ENCODE data around the gene ARMC9.
A peak's percentile ranks its signal among the peaks of the same experiment; 100 is the strongest.
"Not testable (repeated sequence)": the region's sequence is repeated elsewhere in the genome, so short reads cannot be mapped to it uniquely, and the experiment has no call there.

The ARMC9 gene, protein sequence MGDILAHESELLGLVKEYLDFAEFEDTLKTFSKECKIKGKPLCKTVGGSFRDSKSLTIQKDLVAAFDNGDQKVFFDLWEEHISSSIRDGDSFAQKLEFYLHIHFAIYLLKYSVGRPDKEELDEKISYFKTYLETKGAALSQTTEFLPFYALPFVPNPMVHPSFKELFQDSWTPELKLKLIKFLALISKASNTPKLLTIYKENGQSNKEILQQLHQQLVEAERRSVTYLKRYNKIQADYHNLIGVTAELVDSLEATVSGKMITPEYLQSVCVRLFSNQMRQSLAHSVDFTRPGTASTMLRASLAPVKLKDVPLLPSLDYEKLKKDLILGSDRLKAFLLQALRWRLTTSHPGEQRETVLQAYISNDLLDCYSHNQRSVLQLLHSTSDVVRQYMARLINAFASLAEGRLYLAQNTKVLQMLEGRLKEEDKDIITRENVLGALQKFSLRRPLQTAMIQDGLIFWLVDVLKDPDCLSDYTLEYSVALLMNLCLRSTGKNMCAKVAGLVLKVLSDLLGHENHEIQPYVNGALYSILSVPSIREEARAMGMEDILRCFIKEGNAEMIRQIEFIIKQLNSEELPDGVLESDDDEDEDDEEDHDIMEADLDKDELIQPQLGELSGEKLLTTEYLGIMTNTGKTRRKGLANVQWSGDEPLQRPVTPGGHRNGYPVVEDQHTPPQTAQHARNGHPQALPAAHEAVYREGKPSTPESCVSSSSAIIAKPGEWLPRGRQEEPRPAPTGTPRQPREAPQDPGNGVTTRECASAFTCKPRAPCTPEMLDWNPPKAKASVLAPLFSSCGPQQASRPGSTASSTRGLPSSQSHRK

DNA sequence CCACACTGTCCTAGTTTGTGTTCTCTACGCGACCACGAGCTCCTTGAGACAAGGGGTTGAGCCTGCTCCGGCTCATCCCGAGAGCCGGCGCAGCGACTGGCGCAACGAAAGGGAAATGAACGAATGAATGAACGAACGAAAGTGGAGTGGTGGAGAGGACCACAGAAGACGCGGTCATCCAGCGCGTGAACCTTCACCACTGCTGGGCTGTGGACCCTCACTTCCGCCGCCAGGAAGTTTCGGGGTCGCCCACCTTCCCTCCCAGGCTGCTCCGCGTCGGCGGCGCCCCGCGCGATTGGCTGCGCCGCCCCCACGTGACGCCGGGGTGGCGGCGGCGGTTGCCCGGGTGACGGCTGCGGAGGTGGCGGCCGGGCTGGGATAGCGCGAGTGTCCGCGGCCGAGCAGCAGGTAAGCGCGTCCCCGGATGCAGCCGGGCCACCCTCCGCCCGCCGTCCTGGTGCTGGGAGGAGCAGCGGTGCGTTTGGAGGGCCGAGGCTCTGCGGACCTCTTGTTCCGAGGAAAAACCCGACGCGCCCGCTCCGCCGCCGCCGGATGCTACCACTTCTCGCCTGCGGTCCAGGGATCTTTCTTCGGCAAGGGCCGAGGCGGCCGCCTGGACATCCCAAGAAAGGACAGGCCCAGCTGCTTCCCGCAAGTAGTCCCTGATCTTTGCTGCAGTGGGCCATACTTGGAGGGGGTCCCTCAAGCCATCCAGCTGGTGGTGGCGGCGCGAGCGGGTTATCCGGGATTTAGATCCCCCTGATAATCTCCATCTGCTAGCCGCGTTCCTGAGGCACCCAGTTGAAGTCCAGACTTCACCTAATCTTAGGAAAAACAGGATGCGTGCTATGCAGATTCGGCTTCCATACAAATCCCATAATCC lies at the start of gene ARMC9:
Gene ARMC9, plus strand, starts transcription at position 341 of the 883 bp plus-strand sequence. CDS start 7,608 bp downstream, outside the sequence.
- DNase-seq: peak; percentile 48

DNA sequence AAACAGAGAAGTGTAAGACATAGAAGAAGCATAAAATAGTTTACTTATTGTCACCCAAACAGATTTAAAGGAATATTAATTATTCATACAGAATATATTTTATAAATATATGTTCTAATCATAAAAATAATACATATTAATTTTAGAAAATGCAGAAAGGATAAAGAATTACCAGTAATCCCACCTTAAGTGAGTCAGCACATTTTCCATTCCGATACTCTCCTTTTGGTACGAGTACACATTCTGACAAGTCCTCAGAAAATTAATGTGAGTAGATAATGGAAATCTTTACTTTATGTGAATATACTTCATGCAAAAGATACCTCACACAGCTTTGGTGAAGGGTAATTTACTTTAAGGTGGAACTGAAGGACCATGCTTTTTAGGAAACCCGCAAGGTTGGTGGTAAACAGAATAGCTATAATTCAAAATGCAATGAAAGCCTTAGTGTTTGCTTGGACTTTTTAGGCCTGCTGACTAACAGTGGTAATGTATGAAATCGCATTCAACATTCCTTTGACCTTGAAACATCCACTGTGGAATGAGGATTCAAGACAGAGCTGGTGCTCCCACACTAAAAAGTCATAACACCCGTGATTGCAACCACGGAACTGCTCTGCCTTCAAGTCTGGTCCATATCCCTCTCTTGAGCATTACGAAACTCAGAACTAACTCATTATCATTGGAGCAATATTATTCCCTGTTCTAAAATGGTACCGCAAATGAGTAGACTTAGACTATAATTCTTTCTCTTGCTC lies 45.5 kb upstream of the ARMC9 start:
- DNase-seq: no peak

DNA sequence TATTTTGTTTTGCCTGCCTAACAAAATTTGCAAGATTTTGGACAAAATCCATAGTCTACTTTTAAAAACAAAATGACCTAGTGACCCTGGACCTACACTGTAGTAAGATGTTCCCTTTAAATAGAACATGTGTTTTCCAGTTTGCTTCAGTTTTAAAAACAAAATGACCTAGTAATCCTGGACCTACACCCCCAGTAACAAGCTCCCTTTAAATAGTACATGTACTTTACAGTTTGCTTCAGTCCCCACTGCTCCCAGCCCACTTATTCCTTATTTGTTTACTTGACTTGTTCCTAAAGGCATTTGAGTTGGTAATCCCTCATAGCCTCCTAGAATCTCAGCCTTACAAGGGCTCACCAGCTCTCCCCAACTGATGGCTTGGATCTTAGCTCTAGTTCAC lies 39.1 kb upstream of the ARMC9 start:
- no peak for DNase-seq

DNA sequence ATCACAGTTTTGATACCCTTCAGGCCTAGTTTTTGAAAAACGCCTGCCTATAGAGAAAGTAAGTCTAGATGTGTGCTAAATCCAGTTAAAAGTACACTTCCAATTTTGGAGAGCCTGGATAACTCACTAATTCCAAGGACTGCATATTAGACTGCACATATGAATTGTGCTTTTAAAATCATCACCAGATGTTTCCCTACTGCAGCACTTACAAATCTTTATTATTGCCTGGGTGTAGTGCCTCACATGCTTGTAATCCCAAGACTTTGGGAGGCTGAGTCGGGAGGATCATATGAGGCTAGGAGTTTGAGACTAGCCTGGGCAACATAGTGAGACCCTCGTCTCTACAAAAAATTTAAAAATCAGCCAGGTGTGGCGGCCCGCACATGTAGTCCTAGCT lies 37.7 kb upstream of the ARMC9 start:
- DNase-seq: no peak

DNA sequence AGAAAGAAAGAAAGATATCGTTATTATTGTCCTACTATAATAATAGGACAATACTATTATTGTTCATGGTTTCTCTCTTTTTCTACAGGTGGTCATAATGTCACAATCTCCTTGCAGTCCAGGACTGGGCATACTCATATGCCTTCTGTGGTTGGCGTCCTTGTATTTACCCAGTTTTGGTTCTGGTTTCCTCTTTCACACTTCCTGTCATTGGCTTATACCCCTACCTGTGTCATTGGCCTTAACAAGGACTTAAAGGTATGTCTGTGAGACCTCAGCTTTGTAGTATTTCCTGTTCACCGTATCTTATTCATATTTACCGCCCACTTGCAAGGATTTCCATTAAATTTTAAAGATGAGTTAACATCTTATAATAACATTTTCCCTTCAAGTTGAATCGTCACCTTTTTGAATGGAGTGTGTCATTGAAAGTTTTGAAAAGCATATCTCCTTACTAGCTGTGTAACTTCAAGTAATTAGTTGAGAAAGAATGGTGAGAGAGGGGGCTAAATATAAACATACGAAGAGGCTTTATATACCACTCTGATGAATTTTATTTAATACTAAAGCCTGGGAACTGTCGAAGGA lies 37.1 kb upstream of the ARMC9 start:
- no peak for DNase-seq

DNA sequence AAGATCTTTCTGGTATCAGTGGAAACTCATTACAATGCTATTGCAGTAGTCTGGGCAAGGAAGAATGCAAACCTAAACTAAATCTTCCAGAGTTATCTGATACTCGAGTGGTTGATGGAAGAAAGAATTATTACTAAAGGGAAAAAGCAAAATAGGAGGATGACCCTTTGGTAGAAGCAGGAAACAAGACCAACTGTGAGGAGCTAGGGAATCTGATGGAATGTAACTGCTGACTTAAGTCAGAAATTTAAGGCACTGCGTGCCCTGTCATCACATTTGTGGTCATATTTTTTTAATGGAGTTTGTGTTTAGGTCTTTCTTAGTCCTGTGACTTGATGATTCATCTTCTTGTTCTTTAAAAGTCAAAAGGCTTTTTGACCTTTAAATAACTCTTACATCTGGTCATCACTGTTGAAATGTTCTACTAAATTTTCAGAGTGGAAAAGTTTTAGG lies 36.5 kb upstream of the ARMC9 start:
- no peak for DNase-seq

DNA sequence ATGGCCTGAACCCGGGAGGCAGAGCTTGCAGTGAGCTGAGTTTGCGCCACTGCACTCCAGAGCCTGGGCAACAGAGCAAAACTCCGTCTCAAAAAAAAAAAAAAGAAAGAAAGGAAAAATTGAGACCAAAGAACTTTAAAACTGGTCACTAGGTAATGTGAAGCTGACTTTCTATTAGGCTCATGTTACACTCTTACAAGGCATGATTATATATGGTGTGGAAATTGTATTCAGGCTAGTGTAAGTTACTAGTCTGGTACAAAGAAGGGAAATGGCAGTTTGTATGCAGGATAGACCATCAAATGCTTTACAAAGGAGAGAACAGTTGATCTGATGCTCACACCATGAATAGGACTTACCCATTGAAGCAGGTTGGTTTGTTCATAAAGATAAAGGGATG lies 35.4 kb upstream of the ARMC9 start:
- DNase-seq: no peak

DNA sequence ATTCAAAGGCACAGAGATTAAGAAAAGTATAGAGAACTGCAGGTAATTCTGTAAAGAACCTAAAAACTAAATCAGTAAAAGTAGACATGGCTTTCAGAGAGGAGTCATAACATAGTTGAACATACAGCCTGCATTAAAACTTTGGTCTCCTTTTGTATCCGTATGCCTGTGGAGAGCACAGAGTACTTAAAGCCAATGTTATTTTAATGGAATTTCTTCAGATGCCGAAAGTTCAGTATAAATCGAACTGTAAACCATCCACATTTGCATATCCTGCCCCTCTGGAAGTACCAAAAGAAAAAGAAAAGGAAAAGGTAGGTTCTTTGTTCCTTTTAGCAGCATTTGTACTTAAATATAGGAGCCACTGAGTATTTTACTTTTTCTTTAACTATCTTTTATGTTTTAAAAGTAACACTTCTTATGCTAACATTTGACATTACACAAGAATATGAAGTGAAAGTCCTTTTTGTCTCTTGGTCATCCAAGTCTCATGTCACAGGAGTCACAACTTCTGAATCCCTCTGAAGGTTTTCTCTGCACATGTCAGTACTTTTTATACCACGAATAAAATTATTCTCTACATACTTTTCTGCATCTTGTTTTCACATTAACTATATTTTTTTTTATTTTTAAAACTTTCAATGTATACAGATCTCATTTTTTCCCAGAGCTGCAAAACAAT lies 34.9 kb upstream of the ARMC9 start:
- DNase-seq: no peak

DNA sequence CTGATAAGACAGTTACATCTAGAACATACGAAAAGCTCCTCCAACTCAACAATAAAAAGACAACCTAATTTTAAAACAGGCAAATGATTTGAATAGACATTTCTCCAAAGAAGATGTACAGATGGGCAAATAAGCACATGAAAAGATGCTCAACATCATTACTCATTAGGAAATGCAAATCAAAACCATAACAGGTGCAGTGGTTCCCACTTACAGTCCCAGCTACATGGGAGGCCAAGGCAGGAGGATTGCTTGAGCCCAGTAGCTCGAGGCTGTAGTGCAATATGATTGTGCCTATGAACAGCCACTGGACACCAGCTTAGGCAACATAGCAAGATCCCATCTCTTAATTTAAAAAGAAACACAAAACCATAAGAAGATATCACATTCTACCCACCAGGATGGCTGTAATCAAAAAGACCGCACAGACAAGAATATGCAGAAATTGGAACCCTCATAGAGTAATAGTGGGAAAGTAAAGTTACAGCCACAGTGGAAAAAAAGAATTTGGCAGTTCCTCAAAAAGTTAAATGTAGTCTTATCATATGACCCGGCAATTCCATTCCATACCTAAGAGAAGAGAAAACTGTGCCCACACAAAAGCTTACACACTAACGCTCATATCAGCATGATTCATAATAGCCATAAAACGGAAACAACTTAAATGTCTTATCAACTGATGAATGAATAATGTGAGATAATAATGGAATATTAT lies 30.5 kb upstream of the ARMC9 start:
- no peak for DNase-seq

DNA sequence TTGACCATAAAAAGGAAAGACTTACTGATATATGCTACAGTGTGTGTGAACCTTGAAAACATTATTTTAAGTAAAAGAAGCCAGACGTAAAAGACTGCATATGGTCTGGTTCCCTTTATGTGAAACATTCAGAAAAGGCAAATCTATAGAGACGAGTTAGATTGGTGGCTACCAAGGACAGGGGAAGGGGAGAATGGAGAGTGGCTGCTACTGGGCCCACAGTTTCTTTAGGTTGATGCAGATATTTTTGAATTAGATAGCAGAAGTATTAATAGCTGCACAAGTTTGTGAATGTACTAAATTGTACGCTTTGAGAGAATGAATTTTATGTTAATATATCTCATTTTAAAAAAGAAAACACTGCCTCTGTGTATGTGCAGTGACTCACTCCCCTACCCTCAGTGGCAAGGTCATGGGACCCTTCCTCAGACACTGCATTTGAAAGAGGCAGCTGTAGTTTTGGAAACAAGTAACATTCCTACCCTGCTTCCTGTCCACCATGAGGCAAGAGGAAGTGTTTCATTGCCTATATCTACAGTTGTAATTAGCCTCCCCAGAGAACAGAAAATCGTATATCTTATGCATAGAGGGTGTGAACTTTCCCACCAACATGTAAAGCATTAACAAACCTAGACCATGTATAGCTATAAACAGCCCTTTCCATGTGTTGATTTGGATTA lies 29.8 kb upstream of the ARMC9 start:
- no peak for DNase-seq

DNA sequence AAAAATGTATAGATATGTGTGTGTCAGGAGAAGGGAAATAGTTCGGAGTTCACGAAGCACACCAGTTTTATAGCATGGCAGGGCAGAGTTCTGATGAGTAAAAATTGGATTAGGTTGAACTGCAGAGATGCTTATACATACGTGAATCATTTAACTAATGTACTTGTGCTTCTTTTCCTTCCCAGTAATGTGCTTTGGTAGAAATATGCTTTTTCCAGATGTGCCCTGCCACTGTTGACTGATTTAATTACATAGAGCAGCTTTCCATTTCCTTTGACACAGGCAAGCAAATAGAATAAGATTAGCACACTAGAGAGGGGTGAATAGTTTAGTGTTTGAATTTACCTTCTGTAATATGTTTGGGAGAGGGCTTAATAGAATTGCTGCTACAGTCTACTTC lies 28.9 kb upstream of the ARMC9 start:
- DNase-seq: no peak

DNA sequence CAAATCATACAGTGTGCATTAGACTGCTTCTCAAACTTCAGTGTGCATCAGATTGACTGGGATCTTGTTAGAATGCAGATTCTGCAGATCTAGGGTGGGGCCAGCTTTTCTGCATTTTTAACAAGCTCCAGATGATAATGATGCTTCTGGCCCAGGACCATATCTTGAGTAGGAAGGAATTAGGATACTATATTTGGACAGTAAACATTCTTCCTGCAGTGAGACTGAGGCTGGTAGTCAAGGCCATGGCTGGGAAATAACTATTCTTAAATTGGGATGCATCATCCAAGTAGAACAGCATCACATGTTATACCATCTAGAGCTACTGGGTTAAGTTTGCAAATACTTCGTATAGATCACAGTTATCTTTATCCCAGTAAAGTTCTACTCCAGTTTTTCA lies 28.4 kb upstream of the ARMC9 start:
- DNase-seq: no peak

DNA sequence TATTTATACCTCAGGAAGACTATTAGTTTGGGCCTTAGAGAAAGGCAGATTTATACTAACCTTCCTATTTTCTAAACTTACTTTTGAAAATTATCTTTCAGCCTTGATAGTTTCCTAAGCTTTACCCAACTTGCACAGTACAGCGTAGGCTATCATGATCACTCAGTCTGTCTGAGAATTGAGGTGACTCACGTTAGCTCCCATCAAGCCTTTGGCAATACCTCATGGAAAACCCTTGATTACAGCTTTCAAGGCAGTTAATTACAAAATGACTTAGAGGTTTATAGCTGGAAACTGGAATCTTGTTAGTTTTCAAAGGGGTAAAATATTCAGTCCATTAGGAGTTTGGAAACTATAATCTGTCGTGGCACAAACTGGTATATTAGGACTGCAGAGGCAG lies 26.4 kb upstream of the ARMC9 start:
- DNase-seq: no peak

DNA sequence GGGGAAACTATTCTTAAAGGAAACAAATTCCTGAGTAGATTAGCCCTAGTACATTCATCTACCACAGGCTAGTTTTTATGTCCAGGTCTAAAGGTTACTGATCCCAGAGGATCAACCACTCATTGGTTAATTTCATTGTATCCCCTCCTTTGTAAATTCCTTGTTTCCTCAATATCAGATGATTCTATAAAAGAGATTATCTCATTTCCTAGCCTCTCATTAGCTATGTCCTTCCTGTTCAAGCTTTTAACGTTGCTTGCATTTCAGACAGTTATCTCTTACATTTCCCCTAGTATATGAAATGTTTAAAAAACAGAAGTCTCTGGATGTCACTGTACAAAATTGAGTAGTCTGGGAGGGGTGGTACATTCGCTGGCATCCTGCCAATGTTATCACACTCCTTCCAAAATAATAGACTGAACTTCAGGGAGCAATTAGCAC lies 24.2 kb upstream of the ARMC9 start:
- no peak for DNase-seq

DNA sequence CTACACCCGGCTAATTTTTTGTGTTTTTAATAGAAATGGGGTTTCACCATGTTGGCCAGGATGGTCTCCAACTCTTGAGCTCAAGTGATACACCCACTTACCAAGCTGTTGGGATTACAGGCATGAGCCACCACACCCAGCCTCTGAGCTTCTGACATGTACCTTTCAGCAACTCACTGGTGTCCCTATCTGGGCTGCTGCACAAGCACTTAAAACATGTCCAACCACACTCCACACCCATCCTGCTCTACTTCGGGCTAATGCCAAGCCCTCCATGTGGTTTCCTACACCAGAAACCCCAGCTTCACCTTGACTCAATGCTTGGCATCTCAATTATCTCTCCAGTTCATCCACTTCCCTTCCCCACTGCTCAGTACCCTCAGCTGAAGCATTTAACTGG lies 22.4 kb upstream of the ARMC9 start:
- no peak for DNase-seq

DNA sequence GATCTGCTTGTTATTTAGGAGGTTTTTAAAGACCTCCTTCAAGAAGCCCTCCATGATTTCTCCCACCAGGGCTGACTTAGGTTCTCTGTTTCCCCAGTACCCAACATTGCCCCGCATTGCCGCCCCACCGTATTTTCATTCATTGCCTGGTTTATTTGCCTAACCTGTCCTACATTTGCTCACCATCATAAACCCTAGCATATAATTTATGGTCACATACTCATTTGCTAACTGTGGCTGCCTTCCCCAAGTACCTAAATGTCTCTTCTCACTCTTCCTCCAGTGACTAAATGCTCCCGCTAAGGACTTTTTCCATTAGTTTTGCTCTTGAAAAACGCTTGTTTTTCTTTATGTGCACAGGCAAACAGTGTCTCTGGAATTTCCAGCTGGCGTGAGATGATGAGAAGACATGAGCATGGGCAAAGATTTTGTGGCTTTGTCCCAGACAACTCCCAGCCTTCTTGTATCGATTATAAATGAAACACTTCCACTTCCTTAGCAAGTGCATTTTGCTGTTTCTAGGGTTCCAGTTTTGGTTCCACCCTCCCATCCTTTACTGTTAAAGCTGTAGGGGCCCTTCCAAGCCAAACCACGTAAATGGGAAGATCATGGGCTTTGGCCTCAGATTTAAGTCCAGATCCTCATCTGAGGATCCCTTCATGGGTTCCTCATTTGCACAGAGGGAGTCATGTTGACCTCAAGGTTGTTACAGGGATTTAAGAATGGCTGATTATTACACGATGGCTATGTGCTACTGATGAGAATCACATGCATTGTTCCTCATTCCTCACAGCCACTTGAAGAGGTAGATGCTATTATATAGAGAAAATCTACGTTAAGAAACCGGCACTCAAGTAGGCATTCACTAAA lies 21.0 kb upstream of the ARMC9 start:
- DNase-seq: no peak

DNA sequence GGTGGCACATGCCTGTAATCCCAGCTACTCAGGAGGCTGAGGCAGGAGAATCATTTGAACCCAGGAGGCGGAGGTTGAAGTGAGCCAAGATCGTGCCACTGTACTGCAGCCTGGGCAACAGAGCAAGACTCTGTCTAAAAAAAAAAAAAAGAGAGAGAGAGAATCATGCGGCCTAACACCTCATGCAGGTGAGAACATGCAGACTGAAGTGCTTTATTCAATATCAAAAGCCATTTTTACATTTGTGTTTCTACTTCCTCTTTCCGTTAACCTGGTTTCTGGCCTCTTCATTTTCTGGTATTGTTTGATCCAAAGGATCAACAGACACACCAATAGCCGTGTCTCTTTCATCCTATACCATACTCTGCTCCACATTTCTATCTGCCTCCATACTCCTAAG lies 19.6 kb upstream of the ARMC9 start:
- DNase-seq: not testable (repeated sequence)

DNA sequence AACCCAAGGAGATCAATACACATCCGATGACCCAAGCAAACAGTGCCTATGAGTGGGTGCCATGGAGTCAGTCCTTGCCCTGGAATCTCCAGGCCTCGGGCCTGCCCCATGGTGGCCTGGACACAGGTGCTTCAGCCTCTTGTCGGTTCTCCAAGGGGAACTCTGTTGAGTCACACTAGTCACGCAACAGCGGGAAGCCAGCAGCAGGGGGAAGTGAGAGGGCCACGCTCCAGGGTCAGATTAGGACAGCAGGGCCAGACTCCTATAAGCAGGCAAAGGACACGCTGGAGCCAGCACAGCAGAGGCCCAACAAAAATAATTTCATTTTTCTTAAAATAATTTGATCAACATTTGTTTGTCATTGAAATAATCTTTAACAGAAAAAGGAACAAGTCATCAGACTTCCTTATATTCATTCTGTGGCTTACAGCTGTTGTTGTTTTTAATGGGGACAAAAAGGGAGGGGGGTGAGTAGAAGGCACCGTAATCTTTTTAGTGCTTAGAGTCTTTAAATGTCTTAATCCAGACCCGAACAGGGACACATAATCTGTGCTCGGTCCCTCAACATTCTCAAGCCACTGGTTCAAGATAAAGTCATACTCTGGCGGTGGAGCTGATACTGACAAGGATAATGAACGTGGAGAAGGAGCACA lies 16.4 kb upstream of the ARMC9 start:
- DNase-seq: peak; percentile 14

All from CD4-positive, alpha-beta T cell treated with Interleukin-4 for 4 hours (primary cell).